Measurements from ENCODE around the gene AGBL3.

GRCh38 chr7:134966691-134967090 lies 19.6 kb upstream of the AGBL3 start:
- TF ChIP-seq CTCF (IDR thresholded peaks at IDR 0.05) (no peak), POLR2AphosphoS5 (IDR thresholded peaks at IDR 0.05; ENCODE audit: insufficient read depth in 1 of 2, low read depth in 1 of 2) (no peak), POLR2A (IDR thresholded peaks at IDR 0.05) (no peak)
